K562 (cell line): ENCODE measurements around the gene TSPAN11. TPM values are rescaled to one million over a fixed set of nuclear protein-coding genes. Genes with fewer than 3 reads are reported as not detected.

Experiments used
- ATAC-seq: fragments of 200-7000 bp; cut with Tn5 transposase; 3 replicates; pipeline ENCODE4 v1.9.1; 2020; ENCODE audit warnings: moderate library complexity
- BruUV-seq: library from RNA; stranded (reverse); fragments of 400-500 nt; replicated peaks from 2 replicates; lab custom pipeline; 2021; lab: Mats Ljungman, UMichigan
- CTCF ChIA-PET: fragments of 300-600 bp; formaldehyde crosslinking; extraction: SDS; loops from one replicate; lab custom pipeline; 2021; ENCODE audit warnings: low intra/inter-chr PET ratio; lab: Yijun Ruan, JAX
- POLR2A ChIA-PET: fragments of 300-600, 350-650 bp; sonication (Branson Sonifier 250); formaldehyde crosslinking; extraction: SDS; loops from one replicate; lab custom pipeline; 2021; ENCODE audit warnings: antibody characterized with exemption, inconsistent platforms; lab: Yijun Ruan, JAX
- DNase-seq, 4 experiments: peaks; one replicate each; pipeline versions ENCODE4 v3.0.0 to v3.0.0-alpha.2; 2011 to 2018; ENCODE audit warnings: low spot score in 3 of 4, mixed read lengths in 3 of 4; ENCODE audit errors: extremely low read depth in 1 of 4
- FAIRE-seq: peaks from 2 replicates; lab custom pipeline; 2011; peaks lifted over from hg19 to GRCh38; lab: Jason Lieb, UNC
- H2AFZ ChIP-seq: 2 replicates; pipeline ENCODE4 v1.6.0; 2011; ENCODE audit warnings: low read depth, low read length, control low read depth, inconsistent platforms
- H3K27ac ChIP-seq: fragments of 200-600 bp; 3 replicates; pipeline ENCODE4 v1.8.0; 2011; ENCODE audit warnings: low read depth, mild to moderate bottlenecking, control low read depth, inconsistent platforms, low read length, moderate library complexity, mixed read lengths; ENCODE audit errors: extremely low read depth
- H3K27me3 ChIP-seq, 2 experiments: fragments of 300-600 bp in 1 of 2; 2 replicates in 1 of 2; 3 replicates in 1 of 2; pipeline versions ENCODE4 v1.6.0 to v1.8.0; 2011; ENCODE audit warnings: inconsistent platforms in 2 of 2, low read length in 2 of 2, mild to moderate bottlenecking in 1 of 2, mixed read lengths in 1 of 2, moderate library complexity in 1 of 2; ENCODE audit not compliant: control insufficient read depth in 2 of 2, insufficient read depth in 2 of 2
- H3K36me3 ChIP-seq: fragments of 300-600 bp; 3 replicates; pipeline ENCODE4 v1.8.0; 2011; ENCODE audit warnings: mild to moderate bottlenecking, low read length, inconsistent platforms; ENCODE audit not compliant: control insufficient read depth, insufficient read depth
- H3K4me1 ChIP-seq, 2 experiments: fragments of 200-600 bp in 1 of 2; replicated peaks in 1 of 2; 2 replicates in 1 of 2; 3 replicates in 1 of 2; pipeline versions ENCODE4 v1.5.1 to v1.8.0; 2011; ENCODE audit warnings: inconsistent platforms in 2 of 2, low read length in 2 of 2, mild to moderate bottlenecking in 1 of 2, mixed read lengths in 1 of 2, moderate library complexity in 1 of 2; ENCODE audit not compliant: control insufficient read depth in 2 of 2, insufficient read depth in 2 of 2
- H3K4me2 ChIP-seq: 2 replicates; pipeline ENCODE4 v1.6.1; 2011; ENCODE audit warnings: low read length, control low read depth, inconsistent platforms, mixed read lengths; ENCODE audit not compliant: insufficient read depth
- H3K4me3 ChIP-seq: fragments of 200-600 bp; sonication (generic), shearing (Covaris generic); 2 replicates; pipeline ENCODE4 v1.5.1; 2016; ENCODE audit warnings: control low read depth, inconsistent platforms
- H3K79me2 ChIP-seq: fragments of 200-600 bp; 3 replicates; pipeline ENCODE4 v1.8.0; 2011; ENCODE audit warnings: low read length, inconsistent platforms; ENCODE audit not compliant: control insufficient read depth, insufficient read depth
- H3K9ac ChIP-seq, 2 experiments: 2 replicates each; pipeline versions ENCODE4 v1.6.0 to v1.6.1; 2011; ENCODE audit warnings: low read depth in 2 of 2, low read length in 2 of 2, control low read depth in 1 of 2, inconsistent platforms in 1 of 2, mild to moderate bottlenecking in 1 of 2, mixed read lengths in 1 of 2; ENCODE audit not compliant: insufficient read depth in 1 of 2
- H3K9me1 ChIP-seq: one replicate; pipeline ENCODE4 v1.6.0; 2011; ENCODE audit warnings: inconsistent platforms, mild to moderate bottlenecking, low read length, moderate library complexity; ENCODE audit not compliant: control insufficient read depth, insufficient read depth
- H3K9me3 ChIP-seq: replicated peaks from 2 replicates; pipeline ENCODE4 v1.5.1; 2011; ENCODE audit warnings: low read depth, low read length, inconsistent platforms; ENCODE audit not compliant: control insufficient read depth, insufficient read depth
- H4K20me1 ChIP-seq: replicated peaks from 2 replicates; pipeline ENCODE4 v1.6.1; 2011; ENCODE audit warnings: low read length, inconsistent platforms, mixed read lengths; ENCODE audit not compliant: control insufficient read depth, insufficient read depth
- CAMTA2 ChIP-seq: fragments of 250-450 bp; sonication (Bioruptor Pico); conservative IDR thresholded peaks from 2 replicates; pipeline ENCODE4 v1.5.1; 2022
- CCAR2 ChIP-seq: fragments of 200-400 bp; formaldehyde crosslinking; IDR thresholded peaks from 2 replicates; pipeline ENCODE4 v1.6.1; 2017; ENCODE audit warnings: mild to moderate bottlenecking, low read depth, low read length
- ETV5 ChIP-seq: sonication (generic); formaldehyde crosslinking; IDR thresholded peaks from 2 replicates; pipeline ENCODE4 v1.4.0; 2020; ENCODE audit warnings: low read depth, mild to moderate bottlenecking, missing genetic modification reagents
- HOXB6 ChIP-seq: fragments of 250-450 bp; sonication (Bioruptor Pico); IDR thresholded peaks from 2 replicates; pipeline ENCODE4 v1.5.1; 2022; ENCODE audit warnings: mild to moderate bottlenecking, borderline replicate concordance
- KAT7 ChIP-seq: sonication (generic); formaldehyde crosslinking; IDR thresholded peaks from 2 replicates; pipeline ENCODE4 v1.8.0; 2022; ENCODE audit warnings: missing genetic modification reagents, mild to moderate bottlenecking, borderline replicate concordance
- MAFF ChIP-seq: IDR thresholded peaks from 2 replicates; pipeline ENCODE4 v1.6.1; 2012; ENCODE audit warnings: low read length, improper control_type of control experiment
- MNT ChIP-seq, 2 experiments: fragments of 450-650 bp; conservative IDR thresholded peaks; 2 replicates each; pipeline ENCODE4 v1.6.1; 2017; ENCODE audit warnings: mild to moderate bottlenecking in 2 of 2, moderate library complexity in 2 of 2
- NR2F6 ChIP-seq: fragments of 450-650 bp; formaldehyde crosslinking; IDR thresholded peaks from 2 replicates; pipeline ENCODE4 v1.4.0; 2020; ENCODE audit warnings: mild to moderate bottlenecking
- NR3C1 ChIP-seq: sonication (generic); formaldehyde crosslinking; IDR thresholded peaks from 2 replicates; pipeline ENCODE4 v1.8.1; 2022; ENCODE audit warnings: missing genetic modification reagents
- SRSF1 ChIP-seq: fragments of 200-400 bp; formaldehyde crosslinking; IDR thresholded peaks from 2 replicates; pipeline ENCODE4 v1.6.1; 2017; ENCODE audit warnings: mild to moderate bottlenecking, low read depth, low read length, moderate library complexity
- SRSF9 ChIP-seq: fragments of 200-400 bp; formaldehyde crosslinking; IDR thresholded peaks from 2 replicates; pipeline ENCODE4 v1.6.1; 2017; ENCODE audit warnings: low read depth, low read length, borderline replicate concordance
- ZBTB12 ChIP-seq: fragments of 250-450 bp; sonication (Bioruptor Pico); IDR thresholded peaks from 2 replicates; pipeline ENCODE4 v1.4.0; 2020
- ZNF589 ChIP-seq: fragments of 200-800 bp; sonication (Bioruptor generic); IDR thresholded peaks from 2 replicates; pipeline ENCODE4 v1.6.1; 2016; ENCODE audit warnings: low read depth, missing genetic modification characterization, missing compliant biosample characterization
- ZNF75A ChIP-seq: fragments of 450-650 bp; formaldehyde crosslinking; IDR thresholded peaks from 2 replicates; pipeline ENCODE4 v1.4.0; 2020; ENCODE audit warnings: mild to moderate bottlenecking
- WGBS: fragments of 100-300 bp; shearing (Covaris generic); methylation state at CpG from one replicate; pipeline ENCODE4 v1.1.6; 2016; ENCODE audit warnings: low coverage, mixed read lengths; ENCODE audit not compliant: insufficient coverage; ENCODE audit errors: missing lambda C conversion rate; 5-methylcytosine and 5-hydroxymethylcytosine counted together
- in situ Hi-C: fragments of 300-500 bp; cut with MboI; formaldehyde crosslinking; loops from 4 replicates; pipeline ENCODE4 v1.15.0; 2018; ENCODE audit warnings: inconsistent platforms, mixed read lengths
- intact Hi-C: fragments of 100-400 bp; cut with micrococcal nuclease; formaldehyde crosslinking; loops from 2 replicates; pipeline ENCODE4 v1.14.2; 2022
- polyA plus RNA-seq, 8 experiments: library from polyadenylated mRNA; depleted of rRNA in 4 of 8; stranded (reverse) in 5 of 8; unstranded in 3 of 8; fragments of >200 nt; fragmentation: Nextera tagmentation in 2 of 8; fragmentation: Illumina TruSeq in 1 of 8; extraction: Ambion mirVana in 2 of 8; extraction: Trizol in 1 of 8; gene quantifications; 2 replicates each; pipeline versions ENCODE4 v1.2.1 to v1.2.3, GENCODE V29; 2011 to 2014; ENCODE audit warnings: inconsistent platforms in 1 of 8, missing spikeins in 1 of 8
- total RNA-seq, 7 experiments: library from RNA; depleted of rRNA in 6 of 7; stranded (reverse); fragments of >200 nt in 6 of 7; fragmentation: Illumina TruSeq in 2 of 7; extraction: Trizol in 2 of 7; gene quantifications; 2 replicates each; pipeline versions ENCODE4 v1.2.1 to v1.2.3, GENCODE V29; 2011 to 2021; ENCODE audit warnings: low replicate concordance in 1 of 7

TSPAN11 gene
- total and polyA plus RNA-seq, 9 of the 15 experiments (the other 6 are each of a cell fraction or from before 2014, with no cell fraction given), result not detected

- no peak for FAIRE-seq
- no peak for DNase-seq
- H4K20me1 ChIP-seq, result peaks cover 5% of the 10 kb centered on the region; the same call in 1 of the 2 replicates
- no peak for ATAC-seq
- H3K79me2 ChIP-seq, result no peaks in the 10 kb centered on the region
- no peaks in the 10 kb centered on the region for H3K36me3 ChIP-seq
- CTCF ChIA-PET, result no interaction called here
- no TSS peak for BruUV-seq
- no peaks in the 10 kb centered on the region for H3K4me1 ChIP-seq
- H3K4me2 ChIP-seq, result no peak overlapping the region
- no peak overlapping the region for H3K4me3 ChIP-seq
- no peak overlapping the region for H2AFZ ChIP-seq
- POLR2A ChIA-PET, result no interaction called here
- H3K27me3 ChIP-seq, result peaks cover 8 to 60% of the 10 kb centered on the region in 2 experiments; a peak in 4 of 5 replicates
- in situ Hi-C loops, result no loop called here
- no peaks in the 10 kb centered on the region for H3K9me1 ChIP-seq
- WGBS, result 0% methylated on average over 3 of the region's 3 CpGs
- H3K27ac ChIP-seq, result no peak overlapping the region
- no peak for TF ChIP-seq NR3C1 (CRISPR knock-in tag)
- no peak for TF ChIP-seq SRSF9
- TF ChIP-seq, all 486 proteins: peak for 0
- Histone ChIP-seq H3K9ac (no peak overlapping the region), H3K9me3 (no peaks in the 10 kb centered on the region)
- intact Hi-C loops, result no loop called here
Observed at GRCh38 chr12:31007153-31007495, 80.6 kb downstream of the TSPAN11 start.

- H3K27me3 ChIP-seq, result peaks cover 8 to 56% of the 10 kb centered on the region in 2 experiments; a peak in 4 of 5 replicates
- H3K79me2 ChIP-seq, result no peaks in the 10 kb centered on the region
- ATAC-seq, result no peak
- H3K9me3 ChIP-seq, result no peaks in the 10 kb centered on the region
- H3K9ac ChIP-seq, result no peak overlapping the region
- H3K9me1 ChIP-seq, result no peaks in the 10 kb centered on the region
- intact Hi-C loops, result no loop called here
- H4K20me1 ChIP-seq, result peaks cover 5% of the 10 kb centered on the region; the same call in 1 of the 2 replicates
- no peak overlapping the region for H2AFZ ChIP-seq
- in situ Hi-C loops, result no loop called here
- WGBS, result 0% methylated on average over 5 of the region's 5 CpGs
- H3K4me3 ChIP-seq, result no peak overlapping the region
- H3K4me1 ChIP-seq, result no peaks in the 10 kb centered on the region
- no peak for DNase-seq
- no peak overlapping the region for H3K27ac ChIP-seq
- no peak overlapping the region for H3K4me2 ChIP-seq
- ChIA-PET POLR2A (interaction anchor here (0.6 kb wide), 1 partner anchor 159 kb away, joined by 3 read pairs; no protein-coding TSS in a partner anchor), CTCF (no interaction called here)
- no TSS peak for BruUV-seq
- no peak for FAIRE-seq
- no peaks in the 10 kb centered on the region for H3K36me3 ChIP-seq
- TF ChIP-seq ZNF75A (CRISPR knock-in tag), result no peak
- no peak for TF ChIP-seq KAT7 (CRISPR knock-in tag)
- TF ChIP-seq CCAR2, result no peak
- TF ChIP-seq ZBTB12, result no peak
- TF ChIP-seq ZNF589 (CRISPR knock-in tag), result no peak
- TF ChIP-seq ETV5 (CRISPR knock-in tag), result no peak
- TF ChIP-seq HOXB6 (CRISPR knock-in tag), result no peak
- no peak for TF ChIP-seq CAMTA2 (CRISPR knock-in tag)
- no peak for TF ChIP-seq NR2F6 (CRISPR knock-in tag)
- TF ChIP-seq MAFF, result no peak
- no peak for TF ChIP-seq SRSF1
- TF ChIP-seq MNT (conservative IDR thresholded peaks at IDR 0.05), result no peak
Observed at GRCh38 chr12:31007636-31008175, 81.2 kb downstream of the TSPAN11 start.
